Esophagus squamous epithelium (tissue), 5 donors: ENCODE data around the gene LPP. TPM values are rescaled to one million over a fixed set of nuclear protein-coding genes. Genes with fewer than 3 reads are reported as not detected.

Experiments
- DNase-seq: peaks from one replicate; lab custom pipeline; 2025; lab: John Stamatoyannopoulos, UW
- H3K27ac ChIP-seq, 4 donors: fragments of 200-600 bp; sonication (generic); one replicate each; pipeline ENCODE4 v1.5.1; 2016 to 2019; ENCODE audit warnings: mild to moderate bottlenecking in 1 of 4
- H3K27me3 ChIP-seq, 4 donors: fragments of 200-600 bp; sonication (generic); 1 replicate in 3 of 4; 2 replicates in 1 of 4; pipeline versions ENCODE4 v1.5.1 to v1.6.0; 2017 to 2021; ENCODE audit warnings: antibody characterized with exemption in 1 of 4
- H3K36me3 ChIP-seq, 3 donors: fragments of 200-600 bp; sonication (generic); one replicate each; pipeline ENCODE4 v1.5.1; 2016 to 2019
- H3K4me1 ChIP-seq, 3 donors: fragments of 200-600 bp; sonication (generic); one replicate each; pipeline ENCODE4 v1.5.1; 2017 to 2019
- H3K4me3 ChIP-seq, 4 donors: fragments of 200-600 bp; sonication (generic); 1 replicate in 3 of 4; 2 replicates in 1 of 4; pipeline ENCODE4 v1.5.1; 2016 to 2019; ENCODE audit warnings: mild to moderate bottlenecking in 2 of 4, moderate library complexity in 1 of 4
- H3K9me3 ChIP-seq, 3 donors: fragments of 200-600 bp; sonication (generic); one replicate each; pipeline ENCODE4 v1.5.1; 2016 to 2019
- POLR2A ChIP-seq, 4 donors: fragments of 450-650 bp; IDR thresholded peaks; one replicate each; pipeline ENCODE4 v1.6.1; 2017; ENCODE audit warnings: antibody characterized with exemption in 4 of 4, mild to moderate bottlenecking in 4 of 4, moderate library complexity in 3 of 4
- WGBS, 2 donors: methylation state at CpG; one replicate each; pipeline ENCODE4 v1.1.5; 2018; 5-methylcytosine and 5-hydroxymethylcytosine counted together
- intact Hi-C: fragments of 100-400 bp; cut with DNase I; formaldehyde crosslinking; loops from one replicate; pipeline ENCODE4 v1.15.0; 2022
- total RNA-seq, 4 donors: library from RNA; depleted of rRNA; stranded (reverse); fragments of >200 nt; gene quantifications; one replicate each; pipeline ENCODE4 v1.1.0, GENCODE V29; 2016
- TF ChIP-seq, protein P1 (sequence below), 6 experiments: fragments of 450-650 bp in 4 of 6; fragments of 200-600 bp in 2 of 6; sonication (generic) in 2 of 6; IDR thresholded peaks; one replicate each; pipeline ENCODE4 v1.5.1; 2016 to 2019; ENCODE audit warnings: antibody characterized with exemption in 6 of 6, mild to moderate bottlenecking in 4 of 6, moderate library complexity in 4 of 6
- donor health status: DM: yes; HTN: yes; CAD: no.

LPP gene
- total RNA-seq, 4 donors from 2014 or later = 41.4 to 369 (median 97.3) TPM

DNA sequence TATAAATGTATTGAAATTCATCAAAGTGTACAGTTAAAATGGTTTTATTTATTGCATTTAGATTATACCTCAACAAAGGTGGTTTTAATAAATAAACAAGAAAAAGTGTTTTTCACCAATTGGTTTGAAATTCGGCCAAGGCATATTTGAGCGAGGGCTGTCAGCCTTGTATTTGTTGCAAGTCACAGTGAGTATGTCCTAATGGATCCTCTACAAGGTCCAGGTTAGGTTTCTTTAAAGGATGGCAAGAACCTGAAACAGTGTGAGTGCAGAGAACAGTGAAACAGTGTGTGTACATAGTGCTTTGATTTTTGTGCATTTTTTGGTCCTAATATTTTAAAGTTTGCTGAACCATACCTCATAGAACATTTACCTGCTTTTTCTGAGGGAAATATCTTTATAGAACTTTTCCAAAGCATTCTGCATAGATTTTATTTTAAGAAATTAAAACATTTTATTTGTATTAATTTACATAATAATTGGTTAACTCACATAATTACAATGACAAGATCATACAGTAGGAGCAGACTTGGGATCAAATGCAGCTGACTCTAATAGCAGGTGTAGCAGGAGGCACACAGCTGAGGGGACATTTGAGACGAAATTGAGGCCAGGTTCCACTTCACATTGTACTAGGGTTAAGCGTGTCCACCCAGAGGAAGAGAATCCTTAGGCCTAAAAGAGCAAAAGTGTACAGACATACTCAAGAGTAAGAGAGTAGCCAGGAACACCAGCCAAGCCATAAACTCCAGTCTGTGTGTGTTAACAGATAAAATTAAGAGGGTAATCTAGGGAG is 589.0 kb downstream of the LPP start:
- TF ChIP-seq, protein P1, sequence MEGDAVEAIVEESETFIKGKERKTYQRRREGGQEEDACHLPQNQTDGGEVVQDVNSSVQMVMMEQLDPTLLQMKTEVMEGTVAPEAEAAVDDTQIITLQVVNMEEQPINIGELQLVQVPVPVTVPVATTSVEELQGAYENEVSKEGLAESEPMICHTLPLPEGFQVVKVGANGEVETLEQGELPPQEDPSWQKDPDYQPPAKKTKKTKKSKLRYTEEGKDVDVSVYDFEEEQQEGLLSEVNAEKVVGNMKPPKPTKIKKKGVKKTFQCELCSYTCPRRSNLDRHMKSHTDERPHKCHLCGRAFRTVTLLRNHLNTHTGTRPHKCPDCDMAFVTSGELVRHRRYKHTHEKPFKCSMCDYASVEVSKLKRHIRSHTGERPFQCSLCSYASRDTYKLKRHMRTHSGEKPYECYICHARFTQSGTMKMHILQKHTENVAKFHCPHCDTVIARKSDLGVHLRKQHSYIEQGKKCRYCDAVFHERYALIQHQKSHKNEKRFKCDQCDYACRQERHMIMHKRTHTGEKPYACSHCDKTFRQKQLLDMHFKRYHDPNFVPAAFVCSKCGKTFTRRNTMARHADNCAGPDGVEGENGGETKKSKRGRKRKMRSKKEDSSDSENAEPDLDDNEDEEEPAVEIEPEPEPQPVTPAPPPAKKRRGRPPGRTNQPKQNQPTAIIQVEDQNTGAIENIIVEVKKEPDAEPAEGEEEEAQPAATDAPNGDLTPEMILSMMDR (IDR thresholded peaks at IDR 0.05) = no peak
- no peak for TF ChIP-seq POLR2A (IDR thresholded peaks at IDR 0.05)
- no peaks in the 10 kb centered on the region for H3K4me1 ChIP-seq
- H3K27ac ChIP-seq = no peak overlapping the region
- DNase-seq = no peak
- H3K9me3 ChIP-seq = no peaks in the 10 kb centered on the region
- intact Hi-C loops = no loop called here
- H3K4me3 ChIP-seq = no peak overlapping the region
- 91 to 94% methylated on average over 4 of the region's 4 CpGs for WGBS, 2 donors
- H3K27me3 ChIP-seq = no peaks in the 10 kb centered on the region
- no peaks in the 10 kb centered on the region for H3K36me3 ChIP-seq

DNA sequence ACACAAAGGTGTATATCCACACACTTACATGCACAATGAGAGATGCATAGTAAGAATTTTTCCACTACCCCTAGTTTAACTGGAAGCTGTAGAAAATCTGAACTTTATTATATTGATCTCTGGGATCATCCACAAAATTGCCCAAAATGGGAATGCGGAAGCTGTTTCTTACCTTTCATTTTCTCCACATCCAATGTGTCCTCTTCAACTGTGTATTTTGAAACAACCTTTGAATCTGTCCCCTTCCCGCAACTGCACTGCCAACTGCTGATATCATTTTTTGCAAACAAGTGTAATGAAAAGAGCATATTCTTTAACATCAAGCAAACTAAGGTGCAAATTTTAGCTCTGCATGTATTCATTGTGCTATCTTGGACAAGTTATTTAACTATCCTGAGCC is 590.2 kb downstream of the LPP start:
- no peaks in the 10 kb centered on the region for H3K27me3 ChIP-seq
- H3K4me1 ChIP-seq = no peaks in the 10 kb centered on the region
- no peaks in the 10 kb centered on the region for H3K9me3 ChIP-seq
- H3K4me3 ChIP-seq = no peak overlapping the region
- no peak for DNase-seq
- 91 to 97% methylated on average over 2 of the region's 2 CpGs for WGBS, 2 donors
- TF ChIP-seq POLR2A (IDR thresholded peaks at IDR 0.05) = no peak
- TF ChIP-seq, protein P1 (IDR thresholded peaks at IDR 0.05) = no peak
- no peaks in the 10 kb centered on the region for H3K36me3 ChIP-seq
- intact Hi-C loops = no loop called here
- no peak overlapping the region for H3K27ac ChIP-seq

DNA sequence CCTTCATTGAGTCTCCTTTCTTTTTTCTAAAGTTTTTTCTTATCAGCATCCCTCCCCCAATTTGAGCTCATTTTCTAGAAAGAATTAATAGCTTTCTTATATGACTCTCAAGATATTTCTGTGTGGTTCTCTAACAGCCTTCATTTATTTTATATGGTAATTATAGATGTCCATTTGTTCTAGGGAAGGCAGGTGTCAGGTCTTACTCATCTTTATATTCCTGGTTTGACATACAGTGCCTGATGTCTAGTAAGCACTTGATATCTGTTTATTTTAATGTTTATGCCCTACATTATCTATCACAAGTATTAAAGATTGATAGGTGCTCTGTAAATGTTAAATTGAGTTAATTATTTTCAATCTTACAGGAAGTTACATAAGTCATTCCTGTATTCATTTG is 591.1 kb downstream of the LPP start:
- no peak overlapping the region for H3K27ac ChIP-seq
- H3K4me1 ChIP-seq = no peaks in the 10 kb centered on the region
- no peak for DNase-seq
- intact Hi-C loops = no loop called here
- H3K27me3 ChIP-seq = no peaks in the 10 kb centered on the region
- TF ChIP-seq POLR2A (IDR thresholded peaks at IDR 0.05) = no peak
- TF ChIP-seq, protein P1 (IDR thresholded peaks at IDR 0.05) = no peak
- H3K9me3 ChIP-seq = no peaks in the 10 kb centered on the region
- no peak overlapping the region for H3K4me3 ChIP-seq
- H3K36me3 ChIP-seq = no peaks in the 10 kb centered on the region

DNA sequence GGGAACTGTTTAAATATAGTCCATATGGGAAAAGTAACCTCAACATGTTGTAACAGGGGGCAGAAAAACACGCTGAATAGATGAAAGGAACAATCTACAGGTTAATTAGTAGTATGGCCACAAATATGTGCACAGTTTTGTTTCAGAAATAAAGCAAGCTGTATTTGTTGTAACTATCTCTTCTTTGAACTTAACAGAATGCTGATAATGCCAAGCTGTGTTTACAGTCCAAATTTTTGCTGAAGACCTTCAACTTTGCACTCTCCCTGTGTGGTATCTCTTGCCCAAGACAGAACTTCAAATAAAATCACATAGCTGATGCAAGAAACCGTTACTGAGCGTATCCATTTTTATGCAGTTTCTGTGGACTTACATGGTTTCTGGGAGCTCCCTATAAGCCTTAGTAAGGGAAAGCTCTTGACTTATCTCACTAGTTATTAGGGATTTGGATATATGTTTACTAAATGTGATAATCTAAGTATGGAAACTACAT is 592.4 kb downstream of the LPP start:
- Histone ChIP-seq H3K36me3 (no peaks in the 10 kb centered on the region), H3K4me1 (no peaks in the 10 kb centered on the region), H3K4me3 (no peak overlapping the region), H3K27me3 (no peaks in the 10 kb centered on the region), H3K27ac (no peak overlapping the region), H3K9me3 (no peaks in the 10 kb centered on the region)
- intact Hi-C loops = no loop called here
- TF ChIP-seq POLR2A (IDR thresholded peaks at IDR 0.05) = no peak
- TF ChIP-seq, protein P1 (IDR thresholded peaks at IDR 0.05) = no peak
- DNase-seq = no peak
- 72 to 81% methylated on average over 3 of the region's 3 CpGs for WGBS, 2 donors

DNA sequence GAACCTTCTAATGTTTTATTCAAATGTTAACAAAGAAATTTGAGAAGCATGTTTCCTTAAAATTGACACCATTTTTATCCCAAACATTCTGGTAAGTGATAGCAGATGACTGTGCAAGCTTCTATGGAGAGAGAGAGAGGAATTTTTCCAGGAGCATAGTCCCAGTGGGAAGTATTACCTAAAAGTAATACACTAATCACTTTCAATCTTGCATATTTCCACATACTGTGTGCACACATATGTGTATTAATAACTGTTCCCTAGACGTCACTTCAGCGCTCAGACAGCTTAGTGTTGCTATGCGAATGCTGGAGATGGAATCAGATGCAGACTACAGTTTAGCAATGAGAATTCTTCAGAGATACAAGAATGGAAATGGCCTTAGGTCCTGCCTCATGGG is 593.5 kb downstream of the LPP start:
- Histone ChIP-seq H3K4me1 (no peaks in the 10 kb centered on the region), H3K36me3 (no peaks in the 10 kb centered on the region), H3K27me3 (no peaks in the 10 kb centered on the region), H3K4me3 (no peak overlapping the region), H3K27ac (no peak overlapping the region), H3K9me3 (no peaks in the 10 kb centered on the region)
- intact Hi-C loops = no loop called here
- no peak for TF ChIP-seq POLR2A (IDR thresholded peaks at IDR 0.05)
- TF ChIP-seq, protein P1 (IDR thresholded peaks at IDR 0.05) = no peak
- DNase-seq = no peak
- 94% methylated on average over 3 of the region's 3 CpGs for WGBS, 2 donors
